H1 (cell line): ENCODE data around the gene GALNT11. TPM values are rescaled to one million over a fixed set of nuclear protein-coding genes. Genes with fewer than 3 reads are reported as not detected.

Experiments used
- CTCF ChIA-PET: fragments of 300-600 bp; sonication (Branson Sonifier 250); formaldehyde crosslinking; loops from one replicate; lab custom pipeline; 2021; ENCODE audit not compliant: partially characterized antibody; lab: Charles Lee
- POLR2A ChIA-PET: fragments of 300-600 bp; sonication (Branson Sonifier 250); formaldehyde crosslinking; loops from one replicate; lab custom pipeline; 2021; ENCODE audit warnings: inconsistent platforms; ENCODE audit not compliant: partially characterized antibody; lab: Charles Lee
- DNase-seq, 2 experiments: peaks; one replicate each; pipeline versions ENCODE4 v3.0.0 to v3.0.0-alpha.2; 2010 to 2022; ENCODE audit warnings: low spot score in 2 of 2, low read depth in 1 of 2, mixed read lengths in 1 of 2
- FAIRE-seq: peaks from 2 replicates; lab custom pipeline; 2011; peaks lifted over from hg19 to GRCh38; lab: Jason Lieb, UNC
- H2AFZ ChIP-seq: 2 replicates; pipeline ENCODE4 v1.8.1; 2012; ENCODE audit warnings: low read length, inconsistent platforms
- H2AK5ac ChIP-seq: 2 replicates; pipeline ENCODE4 v1.6.1; 2013; ENCODE audit warnings: low read depth, low read length
- H2BK120ac ChIP-seq: replicated peaks from 2 replicates; pipeline ENCODE3; 2013; ENCODE audit warnings: low read depth, low read length, inconsistent platforms
- H2BK12ac ChIP-seq: 2 replicates; pipeline ENCODE4 v1.6.1; 2013; ENCODE audit warnings: low read depth, low read length
- H2BK15ac ChIP-seq: 2 replicates; pipeline ENCODE4 v1.6.1; 2013; ENCODE audit warnings: low read length
- H2BK20ac ChIP-seq: 2 replicates; pipeline ENCODE4 v1.6.1; 2013; ENCODE audit warnings: low read length
- H2BK5ac ChIP-seq: 2 replicates; pipeline ENCODE4 v1.6.1; 2013; ENCODE audit warnings: low read depth, low read length
- H3K14ac ChIP-seq: 2 replicates; pipeline ENCODE4 v1.6.1; 2013; ENCODE audit warnings: inconsistent platforms; ENCODE audit not compliant: insufficient read length
- H3K18ac ChIP-seq: 2 replicates; pipeline ENCODE4 v1.6.1; 2013; ENCODE audit warnings: low read length; ENCODE audit errors: extremely low read depth
- H3K23ac ChIP-seq: 2 replicates; pipeline ENCODE4 v1.6.1; 2013; ENCODE audit warnings: inconsistent platforms; ENCODE audit not compliant: insufficient read length
- H3K23me2 ChIP-seq: 2 replicates; pipeline ENCODE4 v1.6.1; 2013; ENCODE audit warnings: low read depth, low read length
- H3K27ac ChIP-seq: 2 replicates; pipeline ENCODE4 v1.6.1; 2011; ENCODE audit warnings: low read depth, low read length, inconsistent platforms
- H3K27me3 ChIP-seq, 4 experiments: replicated peaks in 1 of 4; 1 replicate in 1 of 4; 2 replicates in 3 of 4; pipeline versions ENCODE4 v1.6.1 to v1.8.1; 2011 to 2013; ENCODE audit warnings: low read length in 3 of 4, mild to moderate bottlenecking in 3 of 4, inconsistent platforms in 2 of 4, mixed read lengths in 2 of 4, moderate library complexity in 1 of 4; ENCODE audit not compliant: control insufficient read depth in 3 of 4, insufficient read depth in 3 of 4; ENCODE audit errors: extremely low read depth in 1 of 4
- H3K36me3 ChIP-seq, 4 experiments: 2 replicates each; pipeline versions ENCODE4 v1.6.1 to v1.8.1; 2011 to 2013; ENCODE audit warnings: mild to moderate bottlenecking in 4 of 4, low read length in 3 of 4, moderate library complexity in 2 of 4, control low read depth in 1 of 4, inconsistent platforms in 1 of 4; ENCODE audit not compliant: insufficient read depth in 4 of 4, control insufficient read depth in 2 of 4
- H3K4ac ChIP-seq: replicated peaks from 2 replicates; pipeline ENCODE3; 2013; ENCODE audit warnings: low read length, low read depth, mixed read lengths, inconsistent platforms; ENCODE audit not compliant: insufficient read length
- H3K4me1 ChIP-seq, 4 experiments: replicated peaks in 1 of 4; 1 replicate in 1 of 4; 2 replicates in 3 of 4; pipeline versions ENCODE4 v1.6.1 to v1.8.1; 2011 to 2013; ENCODE audit warnings: low read length in 3 of 4, inconsistent platforms in 2 of 4, mixed read lengths in 1 of 4; ENCODE audit not compliant: insufficient read depth in 4 of 4, control insufficient read depth in 3 of 4
- H3K4me2 ChIP-seq, 2 experiments: 2 replicates each; pipeline versions ENCODE4 v1.6.1 to v1.8.1; 2011 to 2013; ENCODE audit warnings: low read depth in 2 of 2, low read length in 2 of 2, control low read depth in 1 of 2, inconsistent platforms in 1 of 2, mild to moderate bottlenecking in 1 of 2; ENCODE audit not compliant: insufficient read depth in 1 of 2
- H3K4me3 ChIP-seq, 4 experiments: fragments of 200-600, 300-600 bp in 1 of 4; sonication (generic), shearing (Covaris generic), sonication (Bioruptor Twin) in 1 of 4; 2 replicates each; pipeline versions ENCODE4 v1.5.1 to v1.8.1; 2011 to 2016; ENCODE audit warnings: low read length in 4 of 4, low read depth in 3 of 4, control low read depth in 2 of 4, inconsistent platforms in 2 of 4, mild to moderate bottlenecking in 2 of 4, mixed read lengths in 1 of 4, moderate library complexity in 1 of 4; ENCODE audit not compliant: insufficient read depth in 2 of 4; ENCODE audit errors: extremely low read depth in 1 of 4
- H3K56ac ChIP-seq: replicated peaks from 2 replicates; pipeline ENCODE3; 2013; ENCODE audit warnings: low read depth, mild to moderate bottlenecking, mixed read lengths, low read length, inconsistent platforms; ENCODE audit not compliant: insufficient read length
- H3K79me1 ChIP-seq: 2 replicates; pipeline ENCODE4 v1.6.1; 2013; ENCODE audit warnings: low read depth, low read length, control low read depth
- H3K79me2 ChIP-seq, 2 experiments: 2 replicates each; pipeline versions ENCODE4 v1.6.1 to v1.8.1; 2012 to 2013; ENCODE audit warnings: low read length in 2 of 2, mild to moderate bottlenecking in 2 of 2, inconsistent platforms in 1 of 2; ENCODE audit not compliant: insufficient read depth in 2 of 2, control insufficient read depth in 1 of 2
- H3K9ac ChIP-seq, 4 experiments: replicated peaks in 1 of 4; 1 replicate in 1 of 4; 2 replicates in 3 of 4; pipeline versions ENCODE4 v1.6.1 to v1.8.1; 2011 to 2013; ENCODE audit warnings: low read depth in 3 of 4, low read length in 3 of 4, control low read depth in 2 of 4, mild to moderate bottlenecking in 2 of 4, moderate library complexity in 2 of 4, inconsistent platforms in 1 of 4; ENCODE audit errors: extremely low read depth in 1 of 4
- H3K9me3 ChIP-seq, 2 experiments: 2 replicates each; pipeline versions ENCODE4 v1.6.1 to v1.8.1; 2012 to 2013; ENCODE audit warnings: mild to moderate bottlenecking in 2 of 2, moderate library complexity in 2 of 2, control low read depth in 1 of 2, inconsistent platforms in 1 of 2, low read depth in 1 of 2, low read length in 1 of 2, mixed read lengths in 1 of 2; ENCODE audit not compliant: insufficient read depth in 2 of 2
- H4K20me1 ChIP-seq, 2 experiments: replicated peaks in 1 of 2; 2 replicates each; pipeline versions ENCODE3 to v1.8.1; 2011 to 2013; ENCODE audit warnings: inconsistent platforms in 2 of 2, low read length in 2 of 2, mild to moderate bottlenecking in 1 of 2; ENCODE audit not compliant: insufficient read depth in 2 of 2, control insufficient read depth in 1 of 2
- H4K5ac ChIP-seq: 2 replicates; pipeline ENCODE4 v1.6.1; 2013; ENCODE audit warnings: low read length, low read depth, mixed read lengths, inconsistent platforms; ENCODE audit not compliant: insufficient read length
- H4K8ac ChIP-seq: 2 replicates; pipeline ENCODE4 v1.8.0; 2013; ENCODE audit warnings: mild to moderate bottlenecking, moderate library complexity, low read length, inconsistent platforms; ENCODE audit not compliant: insufficient read depth; ENCODE audit errors: extremely low read depth
- H4K91ac ChIP-seq: replicated peaks from 2 replicates; pipeline ENCODE3; 2013; ENCODE audit warnings: low read length, mixed read lengths, inconsistent platforms; ENCODE audit not compliant: insufficient read length
- HDAC2 ChIP-seq, 2 experiments: fragments of 300-600 bp in 1 of 2; sonication (generic) in 1 of 2; IDR thresholded peaks; 2 replicates each; pipeline ENCODE4 v1.6.1; 2011 to 2012; ENCODE audit warnings: low read depth in 2 of 2, low read length in 2 of 2, mild to moderate bottlenecking in 2 of 2, moderate library complexity in 2 of 2, borderline replicate concordance in 1 of 2, inconsistent platforms in 1 of 2
- TCF12 ChIP-seq: IDR thresholded peaks from 2 replicates; pipeline ENCODE4 v1.6.1; 2011; ENCODE audit warnings: low read depth, mild to moderate bottlenecking, low read length
- WGBS, 2 experiments: shearing (Covaris generic) in 1 of 2; methylation state at CpG; one replicate each; pipeline versions ENCODE4 v1.1.6 to v1.1.7; 2013 to 2015; ENCODE audit warnings: low lambda C conversion rate in 2 of 2, mixed read lengths in 2 of 2, inconsistent platforms in 1 of 2, low coverage in 1 of 2, missing lambda C conversion rate in 1 of 2; ENCODE audit not compliant: insufficient replicate concordance in 2 of 2, insufficient coverage in 1 of 2, insufficient read length in 1 of 2; ENCODE audit errors: extremely low coverage in 1 of 2, missing lambda C conversion rate in 1 of 2; 5-methylcytosine and 5-hydroxymethylcytosine counted together
- polyA plus RNA-seq, 7 experiments: library from polyadenylated mRNA; depleted of rRNA in 3 of 7; stranded (reverse) in 5 of 7; unstranded in 2 of 7; fragments of >200 nt in 5 of 7; fragments of 200-250 nt in 2 of 7; gene quantifications; 1 replicate in 5 of 7; 2 replicates in 1 of 7; 4 replicates in 1 of 7; pipeline versions ENCODE4 v1.2.1 to v1.2.3, GENCODE V29; 2011 to 2013; ENCODE audit warnings: missing spikeins in 2 of 7, mixed read lengths in 2 of 7
- total RNA-seq: library from RNA; stranded (reverse); fragmentation: NEBNext Ultra II Directional; extraction: Animal tissue kit (Norgen Biotek cat#: 25700); gene quantifications from 2 replicates; pipeline ENCODE4 v1.2.1, GENCODE V29; 2021

The GALNT11 gene
- total and polyA plus RNA-seq, 2 of the 8 experiments (the other 6 are each of a cell fraction or from before 2014, with no cell fraction given): 20.5 to 23.2 TPM

GRCh38 chr7:152086513-152086912 is 61.0 kb downstream of the GALNT11 start:
- H3K4me3 ChIP-seq: no peak overlapping the region
- H3K4ac ChIP-seq: no peak overlapping the region
- no peak overlapping the region for H2BK120ac ChIP-seq
- no peak overlapping the region for H2BK5ac ChIP-seq
- H3K79me1 ChIP-seq: no peaks in the 10 kb centered on the region; the same call in 1 of the 2 replicates
- no peak overlapping the region for H3K56ac ChIP-seq
- H3K27me3 ChIP-seq: no peaks in the 10 kb centered on the region
- H3K9ac ChIP-seq: no peak overlapping the region
- H2BK15ac ChIP-seq: no peak overlapping the region
- no peak overlapping the region for H3K23ac ChIP-seq
- no peak overlapping the region for H2BK12ac ChIP-seq
- WGBS, 2 experiments: 89% methylated on average over 1 of the region's 1 CpG; no CpG with 5 or more reads in 1 of the 2 experiments
- ChIA-PET POLR2A (no interaction called here), CTCF (interaction anchor here (0.8 kb wide), 1 partner anchor 10 kb away, joined by 4 read pairs; no protein-coding TSS in a partner anchor)
- H3K36me3 ChIP-seq: peaks cover 0 to 5% (median 0%) of the 10 kb centered on the region in 4 experiments; a peak in 2 of 8 replicates
- H4K20me1 ChIP-seq: no peaks in the 10 kb centered on the region
- peaks cover 0 to 6% of the 10 kb centered on the region in 2 experiments; a peak in 1 of 4 replicates for H3K9me3 ChIP-seq
- no peak overlapping the region for H2AK5ac ChIP-seq
- DNase-seq (no peak), FAIRE-seq (no peak)
- H2AFZ ChIP-seq: no peak overlapping the region
- no peak overlapping the region for H3K14ac ChIP-seq
- no peaks in the 10 kb centered on the region for H3K23me2 ChIP-seq
- no peak overlapping the region for H4K8ac ChIP-seq
- no peak overlapping the region for H4K5ac ChIP-seq
- H3K18ac ChIP-seq: no peak overlapping the region
- peaks cover 0 to 5% (median 2%) of the 10 kb centered on the region in 4 experiments; a peak in 3 of 7 replicates for H3K4me1 ChIP-seq
- H2BK20ac ChIP-seq: no peak overlapping the region
- H3K27ac ChIP-seq: no peak overlapping the region
- no peak overlapping the region for H4K91ac ChIP-seq
- H3K79me2 ChIP-seq: peaks cover 0 to 9% of the 10 kb centered on the region in 2 experiments; a peak in 1 of 4 replicates
- no peak overlapping the region for H3K4me2 ChIP-seq
- TF ChIP-seq TCF12 (no peak), HDAC2 (IDR thresholded peaks at IDR 0.05; ENCODE audit: borderline replicate concordance in 1 of 2, low read depth in 2 of 2, low read length in 2 of 2) (no peak)
